OCI-M2 (cell line): ENCODE results near the gene KLRK1.
"Not testable (repeated sequence)": the region's sequence is repeated elsewhere in the genome, so short reads cannot be mapped to it uniquely, and the experiment has no call there.

Experiments used
- DNase-seq: peaks from one replicate; lab custom pipeline; 2025; ENCODE audit not compliant: unreplicated experiment; lab: John Stamatoyannopoulos, UW

KLRK1 gene

GRCh38 chr12:10389904-10390303 lies at the start of gene KLRK1:
TSS of gene KLRK1 (minus strand) at chr12:10390041. CDS start at chr12:10388810, 1,231 bp downstream.
- DNase-seq, result no peak

GRCh38 chr12:10437601-10438000 lies 47.8 kb upstream of the KLRK1 start:
- DNase-seq, result not testable (repeated sequence)

- not testable (repeated sequence) for DNase-seq
These were observed 46.0 kb upstream of the KLRK1 start, which contains the start of gene KLRC2 for GRCh38 chr12:10435816-10436215. TSS of gene KLRC2 (minus strand) at chr12:10436010. CDS start at chr12:10435986, 24 bp downstream.

GRCh38 chr12:10430623-10431022 lies 40.8 kb upstream of the KLRK1 start:
- DNase-seq, result not testable (repeated sequence)

- not testable (repeated sequence) for DNase-seq
These were observed 36.1 kb upstream of the KLRK1 start for GRCh38 chr12:10425938-10426337.

- DNase-seq, result not testable (repeated sequence)
These were observed 34.5 kb upstream of the KLRK1 start for GRCh38 chr12:10424260-10424899.

- not testable (repeated sequence) for DNase-seq
These were observed 32.3 kb upstream of the KLRK1 start for GRCh38 chr12:10422159-10422558.

GRCh38 chr12:10420334-10420733 lies 30.5 kb upstream of the KLRK1 start, which contains the start of gene KLRC3:
TSS of gene KLRC3 (minus strand) at chr12:10420595. CDS start at chr12:10420550, 45 bp downstream.
- not testable (repeated sequence) for DNase-seq

GRCh38 chr12:10409392-10409791 lies 19.6 kb upstream of the KLRK1 start, which contains the start of gene KLRC4:
TSS of gene KLRC4 (minus strand) at chr12:10409757. CDS start at chr12:10409575, 182 bp downstream.
- DNase-seq, result no peak

- no peak for DNase-seq
These were observed 19.0 kb upstream of the KLRK1 start for GRCh38 chr12:10408842-10409241.

- no peak for DNase-seq
These were observed 16.9 kb upstream of the KLRK1 start for GRCh38 chr12:10406725-10407124.

- no peak for DNase-seq
These were observed 15.5 kb upstream of the KLRK1 start for GRCh38 chr12:10405294-10405693.

GRCh38 chr12:10404798-10405197 lies 15.0 kb upstream of the KLRK1 start:
- no peak for DNase-seq

GRCh38 chr12:10400829-10401228 lies 11.0 kb upstream of the KLRK1 start:
- DNase-seq, result no peak

- no peak for DNase-seq
These were observed 8.3 kb upstream of the KLRK1 start for GRCh38 chr12:10398168-10398567.

- no peak for DNase-seq
These were observed 7.5 kb upstream of the KLRK1 start for GRCh38 chr12:10397296-10397695.

GRCh38 chr12:10396176-10396575 lies 6.3 kb upstream of the KLRK1 start:
- not testable (repeated sequence) for DNase-seq

GRCh38 chr12:10395390-10395998 lies 5.7 kb upstream of the KLRK1 start:
- DNase-seq, result no peak

- DNase-seq, result not testable (repeated sequence)
These were observed 4.8 kb upstream of the KLRK1 start for GRCh38 chr12:10394531-10395152.

- DNase-seq, result no peak
These were observed 3.5 kb upstream of the KLRK1 start for GRCh38 chr12:10393291-10393690.

GRCh38 chr12:10392394-10392930 lies 2.6 kb upstream of the KLRK1 start:
- no peak for DNase-seq

- DNase-seq, result not testable (repeated sequence)
These were observed 1.1 kb upstream of the KLRK1 start for GRCh38 chr12:10390991-10391390.
